ENCODE results near the gene ATCAY. TPM values are rescaled to one million over a fixed set of nuclear protein-coding genes. Genes with fewer than 3 reads are reported as not detected.

ATCAY gene
- 0.18 TPM for polyA plus RNA-seq (ENCODE audit: insufficient read length)
- long read RNA-seq, donor 1: 0 reads
- long read RNA-seq, donor 2: 0 reads
- long read RNA-seq, donor 3: 0 reads
- long read RNA-seq, donor 4: 0 reads
- long read RNA-seq, donor 5: 0 reads
- long read RNA-seq, donor 6: 0 reads
- long read RNA-seq, donor 7: 0 reads
- long read RNA-seq, donor 8: 0 reads

- DNase-seq: no peak
These were observed at the start of gene ATCAY for GRCh38 chr19:3880471-3881271. TSS of gene ATCAY (plus strand) at chr19:3880685. CDS start at chr19:3885768, 5,083 bp downstream.

GRCh38 chr19:3831601-3832000, 48.9 kb upstream of the ATCAY start:
- no peak for DNase-seq

GRCh38 chr19:3832001-3832400, 48.5 kb upstream of the ATCAY start:
- DNase-seq: no peak

- DNase-seq: no peak
These were observed 46.7 kb upstream of the ATCAY start for GRCh38 chr19:3833578-3834348.

GRCh38 chr19:3834349-3835054, 46.0 kb upstream of the ATCAY start:
- DNase-seq: no peak

- no peak for DNase-seq
These were observed 45.4 kb upstream of the ATCAY start for GRCh38 chr19:3835055-3835435.

GRCh38 chr19:3836887-3837286, 43.6 kb upstream of the ATCAY start:
- DNase-seq: no peak

- DNase-seq: no peak
These were observed 43.2 kb upstream of the ATCAY start for GRCh38 chr19:3837332-3837731.

GRCh38 chr19:3837922-3838321, 42.6 kb upstream of the ATCAY start:
- DNase-seq: no peak

GRCh38 chr19:3838661-3839060, 41.8 kb upstream of the ATCAY start:
- DNase-seq: no peak

- no peak for DNase-seq
These were observed 40.5 kb upstream of the ATCAY start for GRCh38 chr19:3839941-3840340.

GRCh38 chr19:3840804-3841203, 39.7 kb upstream of the ATCAY start:
- no peak for DNase-seq

GRCh38 chr19:3842948-3843347, 37.5 kb upstream of the ATCAY start:
- no peak for DNase-seq

GRCh38 chr19:3844596-3844995, 35.9 kb upstream of the ATCAY start:
- DNase-seq: no peak

GRCh38 chr19:3849092-3849491, 31.4 kb upstream of the ATCAY start:
- no peak for DNase-seq

- no peak for DNase-seq
These were observed 30.7 kb upstream of the ATCAY start for GRCh38 chr19:3849787-3850186.

GRCh38 chr19:3850320-3850972, 30.0 kb upstream of the ATCAY start:
- no peak for DNase-seq

- no peak for DNase-seq
These were observed 29.0 kb upstream of the ATCAY start for GRCh38 chr19:3851254-3852176.

GRCh38 chr19:3852177-3852511, 28.3 kb upstream of the ATCAY start:
- no peak for DNase-seq

GRCh38 chr19:3852614-3853254, 27.8 kb upstream of the ATCAY start:
- DNase-seq: no peak
